ENCODE results near the gene BCS1L. TPM values are rescaled to one million over a fixed set of nuclear protein-coding genes. Genes with fewer than 3 reads are reported as not detected.
A peak's percentile ranks its signal among the peaks of the same experiment; 100 is the strongest.

Gene BCS1L
- total RNA-seq, 1 experiment from 2014 or later, result 57.9 TPM

DNA sequence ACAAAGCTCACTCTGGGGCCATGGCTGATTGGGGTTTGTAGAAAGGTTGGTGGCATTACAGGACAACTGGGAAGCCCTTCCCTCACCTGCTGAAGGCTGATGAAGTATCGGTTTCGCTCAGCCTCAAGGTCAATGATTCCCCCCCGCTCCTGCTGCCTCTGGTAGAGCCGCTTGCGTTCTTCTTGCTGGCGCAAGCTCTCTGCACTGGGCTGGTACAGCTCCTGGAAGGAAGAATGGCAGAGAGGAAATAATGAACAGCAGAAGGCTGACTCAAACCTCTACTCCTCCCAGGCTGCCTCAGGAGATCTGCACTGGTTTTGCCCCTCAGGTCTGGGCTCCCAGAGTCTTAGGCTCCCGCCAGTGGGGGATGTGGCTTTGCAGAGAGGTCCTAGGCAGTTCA lies 5.2 kb downstream of the BCS1L start:
- H3K9me3 Mint-ChIP-seq (ENCODE audit: low read depth, unreplicated experiment), result no peaks in the 10 kb centered on the region
- CTCF ChIA-PET, result no interaction called here
- intact Hi-C loops (cut with micrococcal nuclease; ENCODE audit: unreplicated experiment), result no loop called here
- H3K27me3 Mint-ChIP-seq (ENCODE audit: unreplicated experiment), result no peaks in the 10 kb centered on the region
- H3K36me3 Mint-ChIP-seq (ENCODE audit: insufficient read depth, unreplicated experiment), result peaks cover 64% of the 10 kb centered on the region
- no peak overlapping the region for H3K4me3 Mint-ChIP-seq (ENCODE audit: low read depth, unreplicated experiment)
- no TSS peak for BruUV-seq (replicated peaks)
- H3K4me1 Mint-ChIP-seq (ENCODE audit: low read depth, unreplicated experiment), result peaks cover 10% of the 10 kb centered on the region
- TF ChIP-seq, protein P1, sequence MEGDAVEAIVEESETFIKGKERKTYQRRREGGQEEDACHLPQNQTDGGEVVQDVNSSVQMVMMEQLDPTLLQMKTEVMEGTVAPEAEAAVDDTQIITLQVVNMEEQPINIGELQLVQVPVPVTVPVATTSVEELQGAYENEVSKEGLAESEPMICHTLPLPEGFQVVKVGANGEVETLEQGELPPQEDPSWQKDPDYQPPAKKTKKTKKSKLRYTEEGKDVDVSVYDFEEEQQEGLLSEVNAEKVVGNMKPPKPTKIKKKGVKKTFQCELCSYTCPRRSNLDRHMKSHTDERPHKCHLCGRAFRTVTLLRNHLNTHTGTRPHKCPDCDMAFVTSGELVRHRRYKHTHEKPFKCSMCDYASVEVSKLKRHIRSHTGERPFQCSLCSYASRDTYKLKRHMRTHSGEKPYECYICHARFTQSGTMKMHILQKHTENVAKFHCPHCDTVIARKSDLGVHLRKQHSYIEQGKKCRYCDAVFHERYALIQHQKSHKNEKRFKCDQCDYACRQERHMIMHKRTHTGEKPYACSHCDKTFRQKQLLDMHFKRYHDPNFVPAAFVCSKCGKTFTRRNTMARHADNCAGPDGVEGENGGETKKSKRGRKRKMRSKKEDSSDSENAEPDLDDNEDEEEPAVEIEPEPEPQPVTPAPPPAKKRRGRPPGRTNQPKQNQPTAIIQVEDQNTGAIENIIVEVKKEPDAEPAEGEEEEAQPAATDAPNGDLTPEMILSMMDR (IDR thresholded peaks at IDR 0.05; ENCODE audit: unreplicated experiment), result no peak
- peak overlapping the region; percentile 43 for H3K27ac Mint-ChIP-seq (ENCODE audit: unreplicated experiment)
- no peak for DNase-seq

DNA sequence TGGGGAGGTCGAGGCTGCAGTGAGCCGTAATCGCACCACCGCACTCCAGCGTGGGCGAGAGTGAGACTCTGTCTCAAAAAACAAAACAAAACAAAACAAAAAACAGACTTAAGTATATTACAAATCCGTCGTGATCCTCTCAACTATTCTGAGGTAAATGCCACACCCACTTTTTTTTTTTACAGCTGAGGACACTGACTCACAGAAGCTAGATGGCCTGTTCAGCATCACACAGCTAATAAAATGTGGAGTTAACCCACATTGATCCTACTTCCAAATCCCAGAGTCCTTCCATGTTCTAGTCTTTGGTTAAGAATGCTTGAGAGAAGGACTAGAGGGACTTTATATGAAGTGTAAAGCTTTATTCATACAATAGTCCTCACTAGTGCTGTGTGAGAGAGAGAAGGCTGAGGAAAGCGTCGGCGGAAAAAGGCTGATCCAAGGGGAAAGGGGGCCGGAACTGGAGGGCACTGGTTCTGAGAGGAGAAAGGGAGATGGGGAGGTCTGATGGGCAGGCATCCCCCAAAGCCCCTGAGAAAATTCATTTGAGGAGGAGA lies 11.7 kb downstream of the BCS1L start:
- Mint-ChIP-seq H3K9me3 (ENCODE audit: low read depth, unreplicated experiment) (no peaks in the 10 kb centered on the region), H3K4me3 (ENCODE audit: low read depth, unreplicated experiment) (peak overlapping the region; percentile 88), H3K27ac (ENCODE audit: unreplicated experiment) (peak overlapping the region; percentile 68), H3K27me3 (ENCODE audit: unreplicated experiment) (no peaks in the 10 kb centered on the region), H3K4me1 (ENCODE audit: low read depth, unreplicated experiment) (peaks cover 16% of the 10 kb centered on the region), H3K36me3 (ENCODE audit: insufficient read depth, unreplicated experiment) (peaks cover 41% of the 10 kb centered on the region)
- DNase-seq, result no peak
- TSS peak; percentile 73 for BruUV-seq (replicated peaks)
- TF ChIP-seq, protein P1 (IDR thresholded peaks at IDR 0.05; ENCODE audit: unreplicated experiment), result no peak
- intact Hi-C loops (cut with micrococcal nuclease; ENCODE audit: unreplicated experiment), result no loop called here
- CTCF ChIA-PET, result interaction anchor here (0.6 to 1.9 kb wide), 7 partner anchors 13 to 1764 kb away, joined by 4 to 12 read pairs (median 5); no protein-coding TSS in a partner anchor

DNA sequence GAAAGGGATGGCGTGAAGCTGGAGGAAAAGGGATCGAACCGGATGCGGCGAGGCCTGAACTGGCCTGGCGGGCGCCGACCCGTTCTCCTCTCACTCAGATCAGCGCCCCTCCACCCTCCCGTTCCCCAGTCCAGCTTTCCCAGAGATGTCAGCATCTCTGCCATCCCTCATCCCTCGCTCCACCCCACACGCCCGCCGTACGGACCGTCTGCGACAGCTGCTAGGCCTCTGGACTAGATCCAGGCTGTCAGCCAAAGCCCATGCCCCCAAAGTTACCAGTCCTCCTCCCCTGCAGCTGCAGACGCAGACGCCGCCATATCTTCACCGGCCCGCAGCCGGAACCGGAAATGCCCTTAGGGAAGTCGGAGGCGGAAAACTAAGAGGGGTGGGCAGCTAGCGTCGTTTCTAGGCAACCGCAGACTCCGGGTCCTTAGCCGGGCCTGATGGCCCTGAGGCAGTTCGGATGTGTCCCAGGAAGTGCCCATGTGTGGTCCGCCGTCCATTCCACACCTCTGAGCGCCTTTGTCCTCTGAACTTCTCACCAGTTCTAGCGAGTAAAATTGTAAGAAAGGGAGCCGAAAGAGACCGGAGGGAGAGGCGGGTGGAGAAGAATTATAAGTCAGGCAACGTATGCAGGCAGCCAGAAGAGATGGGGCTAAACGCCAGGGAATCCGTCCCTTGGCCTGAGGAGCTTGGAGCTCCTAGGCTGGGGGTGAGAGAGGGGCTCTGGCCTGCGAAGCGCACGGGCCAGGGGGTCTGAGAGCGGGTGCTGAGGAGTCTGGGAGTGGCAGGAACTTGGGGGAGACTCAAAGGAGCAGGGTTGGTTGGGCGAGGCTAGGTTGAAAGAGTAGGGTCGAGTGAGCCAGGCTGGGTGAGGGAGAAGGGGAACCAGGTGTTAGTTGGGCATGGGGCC lies 12.4 kb downstream of the BCS1L start, which contains the start of the genes RNF25 and STK36:
Gene RNF25 (minus strand): TSS at position 349 of the 913 bp plus-strand sequence. CDS start 32 bp downstream, at position 317.
Gene STK36 (plus strand): TSS at position 433 of the 913 bp plus-strand sequence. CDS start 744 bp downstream, outside the sequence.
- Mint-ChIP-seq H3K4me3 (ENCODE audit: low read depth, unreplicated experiment) (peak within 1 kb of the TSS; percentile 88), H3K4me1 (ENCODE audit: low read depth, unreplicated experiment) (peaks cover 16% of the 10 kb centered on the region), H3K27ac (ENCODE audit: unreplicated experiment) (peak within 1 kb of the TSS; percentile 68), H3K9me3 (ENCODE audit: low read depth, unreplicated experiment) (no peaks in the 10 kb centered on the region), H3K27me3 (ENCODE audit: unreplicated experiment) (no peaks in the 10 kb centered on the region), H3K36me3 (ENCODE audit: insufficient read depth, unreplicated experiment) (peaks cover 34% of the 10 kb centered on the region)
- intact Hi-C loops (cut with micrococcal nuclease; ENCODE audit: unreplicated experiment), result no loop called here
- TF ChIP-seq, protein P1 (IDR thresholded peaks at IDR 0.05; ENCODE audit: unreplicated experiment), result no peak
- DNase-seq, result peak; percentile 82
- CTCF ChIA-PET, result interaction anchor here (0.6 to 1.9 kb wide), 9 partner anchors 13 to 1765 kb away, joined by 3 to 12 read pairs (median 5); partner anchors contain the start of gene TTLL4
- no TSS peak for BruUV-seq (replicated peaks)

DNA sequence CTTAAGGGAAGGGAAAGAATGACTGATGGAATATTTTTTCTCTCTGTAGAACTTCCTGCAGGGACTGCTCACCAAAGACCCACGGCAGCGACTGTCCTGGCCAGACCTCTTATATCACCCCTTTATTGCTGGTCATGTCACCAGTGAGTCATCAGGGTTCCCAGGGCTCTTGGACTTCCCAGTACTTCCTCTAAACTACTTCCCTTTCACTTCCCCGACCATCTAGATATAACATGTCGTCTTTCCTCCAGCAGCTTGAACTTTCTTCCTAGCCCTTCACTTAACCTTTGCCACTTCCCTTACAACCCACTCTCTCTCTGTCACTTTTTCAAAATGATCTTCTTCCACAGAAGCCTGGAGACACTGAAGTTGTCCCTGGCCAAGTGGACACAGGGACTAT lies 19.6 kb downstream of the BCS1L start:
- CTCF ChIA-PET, result no interaction called here
- DNase-seq, result no peak
- no peak overlapping the region for H3K27ac Mint-ChIP-seq (ENCODE audit: unreplicated experiment)
- intact Hi-C loops (cut with micrococcal nuclease; ENCODE audit: unreplicated experiment), result no loop called here
- H3K9me3 Mint-ChIP-seq (ENCODE audit: low read depth, unreplicated experiment), result no peaks in the 10 kb centered on the region
- TF ChIP-seq, protein P1 (IDR thresholded peaks at IDR 0.05; ENCODE audit: unreplicated experiment), result no peak
- H3K36me3 Mint-ChIP-seq (ENCODE audit: insufficient read depth, unreplicated experiment), result no peaks in the 10 kb centered on the region
- BruUV-seq (replicated peaks), result no TSS peak
- no peaks in the 10 kb centered on the region for H3K4me1 Mint-ChIP-seq (ENCODE audit: low read depth, unreplicated experiment)
- H3K4me3 Mint-ChIP-seq (ENCODE audit: low read depth, unreplicated experiment), result no peak overlapping the region
- no peaks in the 10 kb centered on the region for H3K27me3 Mint-ChIP-seq (ENCODE audit: unreplicated experiment)

Measured in Calu3 (cell line).